ENCODE measurements around the gene WWC2. TPM values are rescaled to one million over a fixed set of nuclear protein-coding genes. Genes with fewer than 3 reads are reported as not detected.

The WWC2 gene
- total RNA-seq, 2 donors from 2014 or later = 4.3 to 6.8 TPM

GRCh38 chr4:183214912-183215488, 115.9 kb downstream of the WWC2 start:
- TF ChIP-seq CTCF (IDR thresholded peaks at IDR 0.05) = no peak
- H3K27ac ChIP-seq = no peak overlapping the region
- H3K9ac ChIP-seq (ENCODE audit: low read depth in 2 of 2, low read length in 2 of 2) = no peak overlapping the region
- H3K9me3 ChIP-seq = no peaks in the 10 kb centered on the region
- H3K4me3 ChIP-seq = no peak overlapping the region
- no peaks in the 10 kb centered on the region for H3K4me1 ChIP-seq
- intact Hi-C loops (cut with DNase I) = no loop called here
- no peaks in the 10 kb centered on the region for H3K27me3 ChIP-seq
- DNase-seq = no peak
- no peaks in the 10 kb centered on the region for H3K36me3 ChIP-seq

- no peak for TF ChIP-seq CTCF (IDR thresholded peaks at IDR 0.05)
- no peaks in the 10 kb centered on the region for H3K36me3 ChIP-seq
- H3K27me3 ChIP-seq = no peaks in the 10 kb centered on the region
- no peaks in the 10 kb centered on the region for H3K4me1 ChIP-seq
- H3K9ac ChIP-seq (ENCODE audit: low read depth in 2 of 2, low read length in 2 of 2) = no peak overlapping the region
- no peaks in the 10 kb centered on the region for H3K9me3 ChIP-seq
- no peak overlapping the region for H3K27ac ChIP-seq
- intact Hi-C loops (cut with DNase I) = no loop called here
- no peak overlapping the region for H3K4me3 ChIP-seq
- DNase-seq = no peak
Observed at GRCh38 chr4:183220236-183220635, 121.2 kb downstream of the WWC2 start.

- no peaks in the 10 kb centered on the region for H3K9me3 ChIP-seq
- no peaks in the 10 kb centered on the region for H3K36me3 ChIP-seq
- no peaks in the 10 kb centered on the region for H3K4me1 ChIP-seq
- H3K27me3 ChIP-seq = no peaks in the 10 kb centered on the region
- no peak for DNase-seq
- no peak overlapping the region for H3K9ac ChIP-seq (ENCODE audit: low read depth in 2 of 2, low read length in 2 of 2)
- TF ChIP-seq CTCF (IDR thresholded peaks at IDR 0.05) = no peak
- H3K27ac ChIP-seq = no peak overlapping the region
- intact Hi-C loops (cut with DNase I) = no loop called here
- H3K4me3 ChIP-seq = no peak overlapping the region
Observed at GRCh38 chr4:183223053-183223452, 124.0 kb downstream of the WWC2 start.

- no peak for TF ChIP-seq CTCF (IDR thresholded peaks at IDR 0.05)
- no peak overlapping the region for H3K4me3 ChIP-seq
- no peaks in the 10 kb centered on the region for H3K9me3 ChIP-seq
- no peaks in the 10 kb centered on the region for H3K4me1 ChIP-seq
- intact Hi-C loops (cut with DNase I) = no loop called here
- H3K36me3 ChIP-seq = no peaks in the 10 kb centered on the region
- no peak overlapping the region for H3K27ac ChIP-seq
- no peaks in the 10 kb centered on the region for H3K27me3 ChIP-seq
- H3K9ac ChIP-seq (ENCODE audit: low read depth in 2 of 2, low read length in 2 of 2) = no peak overlapping the region
- no peak for DNase-seq
Observed at GRCh38 chr4:183229397-183229796, 130.3 kb downstream of the WWC2 start.

GRCh38 chr4:183240581-183241321, 141.7 kb downstream of the WWC2 start:
- Histone ChIP-seq H3K27me3 (no peaks in the 10 kb centered on the region), H3K9ac (ENCODE audit: low read depth in 2 of 2, low read length in 2 of 2) (no peak overlapping the region), H3K4me1 (no peaks in the 10 kb centered on the region), H3K9me3 (no peaks in the 10 kb centered on the region), H3K4me3 (no peak overlapping the region), H3K36me3 (no peaks in the 10 kb centered on the region), H3K27ac (no peak overlapping the region)
- no peak for DNase-seq
- no peak for TF ChIP-seq CTCF (IDR thresholded peaks at IDR 0.05)
- intact Hi-C loops (cut with DNase I) = no loop called here

Measured in colonic mucosa (tissue), 4 donors.